Ovary (tissue), 3 donors: ENCODE data around the gene FRG2B.
"Not testable (repeated sequence)": the region's sequence is repeated elsewhere in the genome, so short reads cannot be mapped to it uniquely, and the experiment has no call there.

Experiments used
- EP300 ChIP-seq: sonication (generic); formaldehyde crosslinking; IDR thresholded peaks from one replicate; pipeline ENCODE4 v1.6.1; 2017; ENCODE audit warnings: antibody characterized with exemption
- POLR2A ChIP-seq: fragments of 450-650 bp; IDR thresholded peaks from one replicate; pipeline ENCODE4 v1.6.1; 2017; ENCODE audit warnings: antibody characterized with exemption, mild to moderate bottlenecking, moderate library complexity
- TF ChIP-seq, protein P1 (sequence below), 3 donors: fragments of 450-650 bp in 2 of 3; fragments of 200-600 bp in 1 of 3; IDR thresholded peaks; one replicate each; pipeline versions ENCODE4 v1.5.1 to v1.8.0; 2016 to 2022; ENCODE audit warnings: antibody characterized with exemption in 3 of 3, mild to moderate bottlenecking in 1 of 3
- donor health status: DM: no; HTN: no; CAD: no.

DNA sequence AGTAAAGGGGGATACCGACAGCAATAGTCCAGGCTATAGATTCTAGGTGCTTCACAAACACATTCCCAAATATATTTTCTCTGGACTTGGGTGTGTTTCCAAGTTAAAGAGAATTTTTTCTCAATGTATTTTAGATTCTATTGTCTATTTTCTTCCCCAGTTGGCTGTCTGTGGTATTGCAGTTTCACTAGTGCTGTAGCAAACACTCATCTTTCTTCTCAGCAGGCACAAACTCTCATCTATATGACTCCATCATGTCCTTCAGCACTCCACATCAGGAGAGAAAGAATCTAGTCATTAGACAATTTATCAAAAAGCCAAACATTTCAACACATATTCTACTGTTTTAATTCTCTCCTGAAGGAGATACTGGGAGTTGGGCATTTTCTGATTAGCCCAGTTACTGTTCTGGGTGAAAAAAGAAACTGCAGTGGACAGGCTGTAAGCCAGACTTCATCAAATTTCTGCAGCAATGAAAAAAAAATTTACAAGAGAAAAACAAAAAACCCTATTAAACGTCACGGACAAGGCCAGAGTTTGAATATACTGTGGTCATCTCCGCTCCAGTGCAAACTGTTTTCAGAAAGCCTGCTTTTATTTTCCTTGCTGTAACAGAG, 37.1 kb upstream of the FRG2B start:
- TF ChIP-seq, protein P1, sequence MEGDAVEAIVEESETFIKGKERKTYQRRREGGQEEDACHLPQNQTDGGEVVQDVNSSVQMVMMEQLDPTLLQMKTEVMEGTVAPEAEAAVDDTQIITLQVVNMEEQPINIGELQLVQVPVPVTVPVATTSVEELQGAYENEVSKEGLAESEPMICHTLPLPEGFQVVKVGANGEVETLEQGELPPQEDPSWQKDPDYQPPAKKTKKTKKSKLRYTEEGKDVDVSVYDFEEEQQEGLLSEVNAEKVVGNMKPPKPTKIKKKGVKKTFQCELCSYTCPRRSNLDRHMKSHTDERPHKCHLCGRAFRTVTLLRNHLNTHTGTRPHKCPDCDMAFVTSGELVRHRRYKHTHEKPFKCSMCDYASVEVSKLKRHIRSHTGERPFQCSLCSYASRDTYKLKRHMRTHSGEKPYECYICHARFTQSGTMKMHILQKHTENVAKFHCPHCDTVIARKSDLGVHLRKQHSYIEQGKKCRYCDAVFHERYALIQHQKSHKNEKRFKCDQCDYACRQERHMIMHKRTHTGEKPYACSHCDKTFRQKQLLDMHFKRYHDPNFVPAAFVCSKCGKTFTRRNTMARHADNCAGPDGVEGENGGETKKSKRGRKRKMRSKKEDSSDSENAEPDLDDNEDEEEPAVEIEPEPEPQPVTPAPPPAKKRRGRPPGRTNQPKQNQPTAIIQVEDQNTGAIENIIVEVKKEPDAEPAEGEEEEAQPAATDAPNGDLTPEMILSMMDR (IDR thresholded peaks at IDR 0.05), result not testable (repeated sequence)
- not testable (repeated sequence) for TF ChIP-seq POLR2A, EP300
